ENCODE results near the gene COPB2. TPM values are rescaled to one million over a fixed set of nuclear protein-coding genes. Genes with fewer than 3 reads are reported as not detected.
"Not testable (repeated sequence)": the region's sequence is repeated elsewhere in the genome, so short reads cannot be mapped to it uniquely, and the experiment has no call there.

The COPB2 gene
- total RNA-seq, 1 experiment from 2014 or later = 98.7 TPM

DNA sequence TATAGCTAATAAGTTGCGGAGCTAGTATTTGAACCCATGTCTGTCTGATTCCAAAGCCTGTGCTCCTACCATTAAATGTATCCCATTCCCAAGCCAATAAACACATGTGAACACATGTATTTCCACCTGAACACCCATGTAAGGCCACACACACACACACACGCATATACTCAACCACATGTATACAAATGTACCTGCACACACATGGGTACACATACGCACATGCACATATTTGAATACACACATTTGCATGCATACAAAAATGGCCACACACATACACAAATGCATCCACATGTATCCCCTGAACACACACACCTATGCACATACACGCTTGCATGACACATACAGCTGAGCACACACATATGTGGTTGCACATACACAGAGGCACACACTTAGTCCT is 51.0 kb downstream of the COPB2 start:
- in situ Hi-C loops (cut with HindIII; ENCODE audit: low sequenced_read_pairs) = no loop called here
- DNase-seq (ENCODE audit: low spot score) = no peak

DNA sequence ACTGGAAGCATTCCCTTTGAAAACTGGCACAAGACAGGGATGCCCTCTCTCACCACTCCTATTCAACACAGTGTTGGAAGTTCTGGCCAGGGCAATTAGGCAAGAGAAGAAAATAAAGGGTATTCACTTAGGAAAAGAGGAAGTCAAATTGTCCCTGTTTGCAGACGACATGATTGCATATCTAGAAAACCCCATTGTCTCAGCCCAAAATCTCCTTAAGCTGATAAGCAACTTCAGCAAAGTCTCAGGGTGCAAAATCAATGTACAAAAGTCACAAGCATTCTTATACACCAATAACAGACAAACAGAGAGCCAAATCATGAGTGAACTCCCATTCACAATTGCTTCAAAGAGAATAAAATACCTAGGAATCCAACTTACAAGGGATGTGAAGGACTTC is 54.8 kb downstream of the COPB2 start:
- DNase-seq (ENCODE audit: low spot score); in situ Hi-C loops (cut with HindIII; ENCODE audit: low sequenced_read_pairs): not testable (repeated sequence)

DNA sequence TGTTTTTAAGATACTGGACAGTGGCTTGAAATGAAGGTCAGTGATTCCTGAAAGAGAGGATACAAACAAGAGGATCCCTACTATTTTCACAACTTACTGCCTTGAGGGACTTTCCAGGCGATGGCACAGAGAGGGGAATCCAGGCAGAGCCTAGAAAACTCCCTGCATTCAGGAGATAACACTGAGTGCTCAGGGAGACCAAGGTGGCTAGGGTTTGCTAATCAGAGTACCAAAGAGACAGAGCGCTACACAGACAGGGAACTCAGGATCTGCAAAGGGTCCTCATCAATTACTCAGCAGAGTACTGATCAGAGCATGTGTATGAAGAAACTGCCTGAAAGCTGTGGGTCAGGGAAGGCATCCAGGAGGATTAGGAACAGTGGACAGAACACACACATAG is 57.4 kb downstream of the COPB2 start:
- in situ Hi-C loops (cut with HindIII; ENCODE audit: low sequenced_read_pairs) = no loop called here
- DNase-seq (ENCODE audit: low spot score) = no peak

DNA sequence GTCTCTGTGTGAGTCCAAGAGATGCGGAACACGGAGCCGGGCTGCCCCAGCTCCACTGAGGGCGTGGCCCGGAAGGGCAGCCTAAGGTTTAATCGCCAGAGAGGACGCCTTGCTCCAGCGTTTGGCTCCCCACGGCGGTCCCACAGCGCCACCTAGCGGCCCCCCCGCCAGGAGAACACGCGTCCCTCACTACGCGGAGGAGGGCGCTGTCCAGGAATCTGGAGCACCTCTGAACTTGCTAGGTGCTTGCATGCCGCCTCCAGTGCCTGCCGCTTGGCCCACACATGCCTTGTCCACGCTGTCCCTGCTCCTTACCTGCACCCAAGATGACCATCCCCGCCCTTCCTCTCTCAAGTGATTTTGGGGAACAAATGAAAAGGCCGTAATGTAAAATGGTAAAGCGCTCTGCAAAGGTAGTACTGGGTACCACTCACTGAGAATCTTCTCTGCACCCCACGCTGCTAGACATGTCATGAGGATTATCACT is 60.0 kb downstream of the COPB2 start:
- in situ Hi-C loops (cut with HindIII; ENCODE audit: low sequenced_read_pairs) = no loop called here
- peak; percentile 47 for DNase-seq (ENCODE audit: low spot score)

DNA sequence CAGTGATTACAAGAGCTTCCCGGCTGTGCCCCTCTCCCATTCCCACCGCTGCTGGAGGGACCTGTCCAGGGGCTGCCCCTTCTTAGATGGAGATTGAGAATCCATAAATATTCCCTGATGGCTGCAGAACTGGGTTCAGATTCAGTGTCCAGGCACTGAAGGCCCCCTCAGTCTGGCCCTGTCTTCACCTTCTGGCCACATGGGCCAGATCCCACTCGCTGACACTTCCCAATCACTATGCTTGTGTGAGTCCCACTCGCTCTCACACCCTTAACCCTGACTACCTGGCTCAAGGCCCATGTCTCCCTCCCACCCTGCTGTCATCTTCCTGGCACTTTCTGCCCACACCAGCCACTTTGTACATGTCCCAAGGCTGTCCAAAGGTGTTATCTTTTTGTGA is 61.1 kb downstream of the COPB2 start:
- DNase-seq (ENCODE audit: low spot score) = no peak
- in situ Hi-C loops (cut with HindIII; ENCODE audit: low sequenced_read_pairs) = no loop called here

DNA sequence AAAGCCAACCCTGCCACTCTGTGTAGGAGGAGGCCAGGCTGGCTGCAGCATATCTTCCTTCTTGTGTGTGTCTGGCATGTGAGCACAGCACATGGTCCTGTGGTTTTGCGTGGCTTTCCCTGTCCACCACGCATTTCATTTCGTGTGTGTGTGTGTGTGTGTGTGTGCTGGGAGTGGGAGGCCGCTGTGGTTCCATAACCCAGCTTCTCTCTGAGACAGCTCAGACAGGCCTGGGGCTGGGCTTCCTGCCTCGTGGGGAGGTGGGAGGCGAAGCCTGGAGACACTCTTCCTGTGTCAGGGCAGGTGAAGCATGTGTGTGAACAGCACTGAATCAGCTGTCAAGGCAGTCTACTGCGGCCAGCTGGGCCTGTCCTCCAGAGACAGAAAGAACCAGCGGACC is 61.6 kb downstream of the COPB2 start:
- in situ Hi-C loops (cut with HindIII; ENCODE audit: low sequenced_read_pairs) = no loop called here
- DNase-seq (ENCODE audit: low spot score) = no peak

DNA sequence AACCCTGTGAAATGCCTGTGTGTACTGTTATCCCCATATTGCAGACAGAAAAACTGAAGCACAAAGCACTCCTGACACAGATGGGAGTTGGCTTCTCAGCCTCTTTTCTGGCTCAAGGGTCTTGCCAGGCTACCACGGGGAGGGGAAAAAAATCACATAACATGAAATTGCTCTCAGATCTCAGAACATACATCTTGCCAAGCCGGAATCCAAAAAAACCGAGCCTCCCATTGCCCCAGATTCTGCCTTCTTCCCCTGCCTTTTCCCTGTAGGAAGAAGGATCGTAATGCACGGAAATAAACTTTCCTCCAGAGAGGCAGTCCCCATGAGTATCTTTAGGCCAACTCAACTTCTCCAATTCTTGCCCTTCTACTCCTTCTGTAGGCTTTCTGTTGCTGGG is 62.2 kb downstream of the COPB2 start:
- in situ Hi-C loops (cut with HindIII; ENCODE audit: low sequenced_read_pairs) = no loop called here
- no peak for DNase-seq (ENCODE audit: low spot score)

DNA sequence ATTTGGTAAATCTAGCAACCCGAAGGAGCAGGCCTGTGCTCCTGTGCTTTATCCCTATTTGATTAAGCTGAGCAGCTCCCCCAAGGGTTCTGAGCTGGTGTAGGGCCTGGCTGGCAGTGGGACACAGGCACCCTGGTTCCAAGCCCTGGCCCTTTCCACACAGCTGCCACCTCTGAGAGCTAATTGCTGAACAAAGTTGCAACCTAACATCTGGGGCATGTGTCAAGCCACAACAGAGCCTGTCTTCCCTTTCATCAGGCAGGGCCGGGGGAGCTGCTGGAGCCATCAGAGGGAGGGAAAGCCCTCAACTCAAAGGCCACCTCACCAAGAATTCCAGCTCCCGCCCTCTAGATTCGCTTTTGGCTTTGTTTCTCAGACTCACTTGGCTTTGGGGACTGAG is 62.7 kb downstream of the COPB2 start:
- in situ Hi-C loops (cut with HindIII; ENCODE audit: low sequenced_read_pairs) = no loop called here
- DNase-seq (ENCODE audit: low spot score) = no peak

DNA sequence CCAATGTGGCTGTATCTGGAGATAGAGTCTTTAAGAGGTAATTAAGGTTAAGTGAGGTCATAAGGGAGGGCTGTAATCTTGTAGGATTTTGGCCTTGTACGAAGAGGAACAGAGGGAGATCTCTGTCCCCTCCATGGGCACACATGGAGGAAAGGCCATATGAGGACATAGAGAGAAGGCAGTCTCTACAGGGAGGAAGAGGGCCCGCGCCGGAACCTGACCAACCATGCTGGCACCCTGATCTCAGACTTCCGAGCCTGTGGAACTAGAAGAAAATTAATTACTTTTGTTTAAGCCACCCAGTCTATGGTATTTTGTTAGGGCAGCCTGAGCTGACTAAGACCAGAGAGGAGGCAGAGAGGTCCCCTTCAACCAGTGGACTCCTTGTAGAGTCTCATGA is 63.3 kb downstream of the COPB2 start:
- no peak for DNase-seq (ENCODE audit: low spot score)
- in situ Hi-C loops (cut with HindIII; ENCODE audit: low sequenced_read_pairs) = no loop called here

DNA sequence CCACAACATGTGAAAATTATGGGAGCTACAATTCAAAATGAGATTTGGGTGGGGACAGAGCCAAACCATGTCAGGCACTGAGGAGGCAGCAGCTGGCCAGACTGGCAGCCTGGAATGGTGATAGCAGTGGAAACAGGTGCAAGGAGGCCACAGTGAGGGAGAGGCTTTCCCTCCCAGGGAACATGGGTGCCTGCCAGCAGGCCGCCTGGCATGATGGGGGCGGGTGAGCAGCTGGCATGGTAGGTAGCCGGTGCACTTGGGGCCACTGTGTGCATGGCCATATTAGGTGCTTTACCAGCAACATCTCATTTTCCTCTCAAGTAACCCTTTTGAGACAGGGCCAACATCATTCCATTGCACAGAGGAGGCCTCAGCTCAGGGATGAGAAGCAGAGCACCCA is 63.9 kb downstream of the COPB2 start:
- DNase-seq (ENCODE audit: low spot score) = no peak
- in situ Hi-C loops (cut with HindIII; ENCODE audit: low sequenced_read_pairs) = no loop called here

DNA sequence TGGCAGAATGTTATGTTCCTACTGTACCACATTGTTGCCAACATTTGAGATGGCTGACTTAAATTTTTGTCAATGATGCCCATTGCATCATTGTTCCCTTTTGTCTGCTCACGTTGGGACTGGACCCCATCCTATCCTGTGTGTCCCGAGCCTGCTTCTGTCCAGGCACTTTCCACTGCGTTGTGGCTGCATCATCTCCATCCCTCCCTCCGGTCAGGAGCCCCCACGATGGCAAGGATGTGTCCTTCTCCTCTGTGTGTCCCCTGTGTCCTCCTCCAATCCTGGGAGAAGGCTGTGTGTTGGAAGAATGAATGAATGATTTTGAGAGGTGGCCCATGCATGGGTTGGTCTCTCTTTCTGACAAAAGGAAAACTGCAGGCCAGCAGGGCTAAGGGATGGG is 65.0 kb downstream of the COPB2 start:
- no peak for DNase-seq (ENCODE audit: low spot score)
- in situ Hi-C loops (cut with HindIII; ENCODE audit: low sequenced_read_pairs) = loop anchor here (25.0 kb wide), 1 partner anchor 362 kb away; no protein-coding TSS in a partner anchor

DNA sequence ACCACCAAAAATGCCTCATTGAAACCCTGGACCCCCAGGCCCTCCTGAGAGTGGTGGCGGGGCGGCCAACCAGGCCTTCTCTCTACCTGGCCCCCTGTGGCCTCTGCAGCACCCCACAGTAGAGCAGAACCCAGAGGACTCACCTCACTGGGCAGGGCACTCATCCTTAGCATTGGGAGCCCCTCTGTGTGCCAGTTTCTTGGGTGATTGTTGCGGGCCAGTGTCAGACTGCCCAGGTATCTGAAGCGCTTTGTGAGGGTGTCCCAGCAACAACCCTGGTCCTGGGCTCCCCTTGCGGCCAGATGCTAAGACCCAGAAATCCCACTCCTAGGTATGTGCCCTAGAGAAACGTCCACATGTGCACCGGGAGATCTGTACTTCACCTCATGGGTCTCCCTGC is 66.3 kb downstream of the COPB2 start:
- DNase-seq (ENCODE audit: low spot score) = no peak
- in situ Hi-C loops (cut with HindIII; ENCODE audit: low sequenced_read_pairs) = loop anchor here (25.0 kb wide), 1 partner anchor 361 kb away; no protein-coding TSS in a partner anchor

DNA sequence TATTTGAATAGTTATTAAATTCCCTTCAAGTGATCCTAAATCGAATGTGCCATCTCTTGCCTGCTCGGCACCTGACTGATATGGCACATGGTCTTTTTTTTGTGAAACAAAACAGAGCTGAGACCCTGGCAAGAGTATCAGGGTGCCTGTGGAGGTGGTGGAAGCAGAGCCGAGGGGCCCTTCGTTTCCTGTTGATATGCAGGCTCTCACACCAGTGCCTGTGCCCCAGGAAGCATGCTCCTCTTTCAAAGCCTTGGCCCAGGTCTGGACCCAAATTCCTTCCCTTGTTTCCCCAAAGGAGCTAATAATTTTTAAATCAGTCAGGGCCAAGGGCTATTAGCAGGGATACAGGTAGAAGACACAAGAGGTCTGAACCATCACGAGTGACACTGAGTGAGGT is 67.1 kb downstream of the COPB2 start:
- DNase-seq (ENCODE audit: low spot score) = no peak
- in situ Hi-C loops (cut with HindIII; ENCODE audit: low sequenced_read_pairs) = loop anchor here (25.0 kb wide), 1 partner anchor 360 kb away; no protein-coding TSS in a partner anchor

DNA sequence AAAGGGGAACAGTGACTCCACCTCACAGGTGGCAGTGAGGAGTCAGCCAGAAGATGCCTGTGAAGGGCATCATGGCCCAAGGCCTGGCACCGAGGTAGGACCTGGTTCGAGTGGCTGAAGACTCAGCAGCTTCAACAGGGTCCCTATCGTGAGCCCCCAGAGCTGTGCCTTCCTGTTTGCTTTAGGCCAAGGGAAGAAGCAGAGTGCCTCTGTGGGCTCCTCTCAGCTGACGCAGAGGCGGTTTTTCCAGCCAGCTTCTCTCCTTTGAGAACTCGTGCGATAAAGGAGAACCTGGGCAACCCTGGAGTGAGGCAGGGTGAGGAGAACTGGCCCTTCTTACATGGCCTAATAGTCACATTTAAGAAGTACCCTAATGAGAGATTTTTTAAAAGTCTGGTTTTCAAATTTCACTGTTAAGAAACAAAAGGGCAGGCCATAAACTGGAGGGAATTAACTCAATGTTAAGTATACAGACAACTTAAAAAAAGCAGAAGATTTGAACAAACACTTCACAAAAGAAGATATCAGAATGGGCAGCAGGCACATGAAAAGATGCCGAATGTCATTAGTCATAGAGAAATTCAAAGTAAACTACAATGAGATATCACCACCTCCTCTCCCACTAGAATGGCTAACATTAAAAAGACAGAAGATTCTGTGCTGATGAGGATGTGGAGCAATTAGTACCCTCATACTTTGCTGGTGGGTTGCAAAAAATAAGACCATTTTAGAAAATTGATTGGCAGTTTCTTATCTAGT is 68.7 kb downstream of the COPB2 start:
- in situ Hi-C loops (cut with HindIII; ENCODE audit: low sequenced_read_pairs) = loop anchor here (25.0 kb wide), 1 partner anchor 358 kb away; no protein-coding TSS in a partner anchor
- no peak for DNase-seq (ENCODE audit: low spot score)

DNA sequence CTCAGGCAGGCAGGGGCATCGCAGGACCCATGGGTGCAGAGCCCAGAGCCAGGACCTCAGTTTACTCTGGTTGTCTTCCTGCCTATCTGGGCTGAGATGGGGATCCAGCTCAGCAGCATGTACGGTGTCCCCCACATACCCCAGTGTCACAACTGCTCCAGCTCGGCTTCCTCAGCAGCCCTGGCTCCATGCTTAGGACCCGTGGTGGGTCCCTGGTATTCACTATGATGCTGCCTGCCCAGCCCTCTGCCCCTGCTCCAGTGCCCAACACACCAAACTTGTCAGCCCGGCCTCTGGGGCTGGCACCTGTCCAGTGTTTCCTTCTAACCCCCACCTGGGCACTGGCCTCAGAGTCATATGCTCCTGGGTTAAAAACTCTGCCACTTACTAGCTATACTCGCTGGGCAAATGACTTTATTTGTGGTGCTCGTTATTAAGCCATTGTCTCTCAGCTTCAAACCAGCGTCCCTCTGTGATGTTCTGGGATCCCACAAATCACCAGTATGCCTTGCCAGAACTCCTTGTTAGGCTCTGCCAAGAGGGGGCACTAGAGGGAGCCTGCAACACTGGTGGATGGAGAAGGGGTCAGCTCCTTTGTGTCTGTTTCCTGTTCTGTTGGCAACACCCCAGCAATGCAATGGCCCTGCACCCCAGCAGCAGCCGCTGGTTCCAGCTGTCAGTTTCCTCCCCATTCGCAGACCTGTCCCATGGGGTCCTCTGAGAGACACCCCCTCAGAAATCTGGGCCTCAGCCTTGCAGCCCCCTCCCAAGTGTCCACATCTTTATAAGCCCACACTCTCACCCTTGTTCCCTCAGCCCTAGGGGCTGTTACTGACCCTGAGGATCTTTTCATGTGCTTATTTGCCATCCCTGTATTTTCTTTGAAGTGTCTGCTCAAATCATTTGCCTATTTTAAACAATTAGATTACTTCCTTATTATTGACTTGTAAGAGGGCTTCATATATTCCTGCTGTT is 69.7 kb downstream of the COPB2 start:
- in situ Hi-C loops (cut with HindIII; ENCODE audit: low sequenced_read_pairs) = loop anchor here (25.0 kb wide), 1 partner anchor 357 kb away; no protein-coding TSS in a partner anchor
- no peak for DNase-seq (ENCODE audit: low spot score)

DNA sequence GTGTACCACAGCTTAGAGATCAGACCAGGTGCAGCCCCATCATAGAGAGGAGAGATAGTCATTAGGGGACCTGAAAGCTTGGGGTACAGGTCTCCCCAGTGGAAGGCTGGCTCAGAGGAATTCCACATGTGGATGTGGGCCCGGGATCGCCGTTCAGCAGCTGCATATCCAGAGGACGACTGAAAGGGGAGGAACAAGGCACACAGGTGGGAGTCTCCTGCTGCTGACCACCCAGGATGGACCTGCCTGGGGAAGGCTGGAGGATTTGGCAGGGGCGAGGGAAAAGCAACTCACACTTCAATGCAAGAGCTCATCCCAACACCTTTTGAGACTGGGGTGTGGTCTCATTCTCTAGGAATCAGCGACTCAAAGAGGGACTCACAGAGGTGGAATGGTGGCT is 70.6 kb downstream of the COPB2 start:
- no peak for DNase-seq (ENCODE audit: low spot score)
- in situ Hi-C loops (cut with HindIII; ENCODE audit: low sequenced_read_pairs) = loop anchor here (25.0 kb wide), 1 partner anchor 357 kb away; no protein-coding TSS in a partner anchor

DNA sequence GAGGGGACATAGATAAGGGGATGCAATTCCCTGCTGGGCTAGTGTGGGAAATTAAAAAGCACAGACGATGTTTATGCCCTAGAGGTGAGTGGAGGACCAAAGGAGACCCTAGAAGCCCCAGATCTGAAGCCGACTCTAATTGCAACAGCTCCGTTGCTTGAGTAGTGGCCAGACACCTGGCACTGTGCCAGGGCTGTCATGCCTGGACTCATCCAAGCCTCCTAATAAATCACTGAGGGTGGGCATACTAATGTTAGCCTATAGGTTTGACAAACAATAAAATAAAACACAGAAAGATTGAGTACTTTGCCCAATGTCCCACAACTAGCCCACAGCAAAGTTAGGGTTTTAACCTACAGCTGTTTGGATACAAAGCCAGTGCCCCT is 71.0 kb downstream of the COPB2 start:
- DNase-seq (ENCODE audit: low spot score) = no peak
- in situ Hi-C loops (cut with HindIII; ENCODE audit: low sequenced_read_pairs) = loop anchor here (25.0 kb wide), 1 partner anchor 356 kb away; no protein-coding TSS in a partner anchor

DNA sequence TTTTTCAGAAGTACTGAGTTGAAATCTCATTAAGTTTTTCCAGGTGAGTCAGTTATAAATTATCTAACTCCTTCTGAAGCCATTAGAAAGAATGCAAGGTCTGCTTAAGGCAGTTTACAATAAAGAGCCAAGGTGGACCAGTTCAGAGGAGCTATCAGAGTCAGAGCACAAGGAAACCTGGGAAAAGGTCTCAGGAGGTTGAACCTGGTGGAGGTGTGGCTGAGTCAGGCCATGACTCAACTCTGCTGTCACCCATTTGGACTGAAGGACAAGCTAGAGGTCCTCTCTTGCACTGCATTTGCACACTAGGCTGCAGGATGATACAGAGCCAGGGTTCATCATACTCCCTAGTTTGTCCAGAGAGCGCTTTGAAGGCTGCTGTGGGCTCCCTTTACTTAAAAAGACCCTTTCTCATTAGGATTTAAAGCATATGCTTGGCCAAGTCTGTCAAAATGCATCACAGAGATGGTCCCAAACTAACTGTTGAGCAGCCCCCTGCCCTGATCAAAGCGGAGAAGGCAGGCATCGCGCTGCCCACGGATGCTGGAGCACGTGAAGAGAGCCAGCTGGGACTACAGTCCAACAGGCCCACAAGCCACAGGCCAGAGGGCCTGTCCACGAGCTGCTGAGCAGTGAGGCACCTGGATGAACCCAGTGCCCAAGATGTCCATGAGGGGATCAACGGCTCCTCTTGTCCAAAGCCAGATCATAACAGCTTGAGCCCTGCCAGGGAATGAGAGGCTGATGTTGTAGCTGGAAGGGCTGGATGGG is 71.6 kb downstream of the COPB2 start:
- in situ Hi-C loops (cut with HindIII; ENCODE audit: low sequenced_read_pairs) = loop anchor here (25.0 kb wide), 1 partner anchor 356 kb away; no protein-coding TSS in a partner anchor

DNA sequence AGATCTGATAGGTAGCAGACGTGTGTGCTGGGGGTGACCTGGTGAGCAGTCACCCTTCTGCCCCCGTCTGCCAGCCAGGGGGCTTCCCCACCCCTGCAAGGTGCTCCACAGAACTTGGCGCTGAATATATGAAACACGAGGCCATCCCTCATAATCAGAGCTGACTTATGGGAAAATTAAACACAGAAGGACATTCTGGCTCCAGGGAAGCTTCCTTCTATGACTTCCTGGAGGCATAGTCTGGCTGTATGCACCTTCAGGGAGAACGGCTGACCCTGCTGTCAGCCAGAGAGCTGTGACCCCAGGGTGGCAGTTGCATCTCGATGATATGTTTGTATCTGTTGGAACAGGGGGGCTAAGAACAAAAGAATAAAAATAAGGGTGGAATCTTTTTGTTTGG is 72.2 kb downstream of the COPB2 start:
- DNase-seq (ENCODE audit: low spot score) = no peak
- in situ Hi-C loops (cut with HindIII; ENCODE audit: low sequenced_read_pairs) = loop anchor here (25.0 kb wide), 1 partner anchor 355 kb away; no protein-coding TSS in a partner anchor

More for the DNA sequence above, 71.6 kb downstream of the COPB2 start:
- DNase-seq (ENCODE audit: low spot score) = no peak

Data from G401 (cell line).